GM18508 (cell line): ENCODE measurements around the gene RHOJ.
"Not testable (repeated sequence)": the region's sequence is repeated elsewhere in the genome, so short reads cannot be mapped to it uniquely, and the experiment has no call there.

Experiments
- ATAC-seq: cut with Tn5 transposase; IDR thresholded peaks from one replicate; pipeline ENCODE4 v1.9.1; 2021; ENCODE audit warnings: moderate number of reproducible peaks; ENCODE audit not compliant: insufficient read depth, unreplicated experiment

The RHOJ gene

GRCh38 chr14:63290741-63291430 is 86.6 kb downstream of the RHOJ start:
- no peak for ATAC-seq

GRCh38 chr14:63292805-63293204 is 88.6 kb downstream of the RHOJ start:
- no peak for ATAC-seq

- ATAC-seq = no peak
These were observed 91.0 kb downstream of the RHOJ start for GRCh38 chr14:63295231-63295685.

GRCh38 chr14:63296060-63296563 is 91.9 kb downstream of the RHOJ start:
- ATAC-seq = no peak

GRCh38 chr14:63297372-63298063 is 93.3 kb downstream of the RHOJ start:
- no peak for ATAC-seq

GRCh38 chr14:63299351-63300110 is 95.3 kb downstream of the RHOJ start:
- no peak for ATAC-seq

- ATAC-seq = no peak
These were observed 96.6 kb downstream of the RHOJ start for GRCh38 chr14:63300854-63301253.

GRCh38 chr14:63301891-63302534 is 97.8 kb downstream of the RHOJ start:
- no peak for ATAC-seq

GRCh38 chr14:63304429-63304828 is 100.2 kb downstream of the RHOJ start:
- not testable (repeated sequence) for ATAC-seq

- ATAC-seq = no peak
These were observed 104.6 kb downstream of the RHOJ start for GRCh38 chr14:63308723-63309317.

- no peak for ATAC-seq
These were observed 114.6 kb downstream of the RHOJ start, which contains the start of gene GPHB5 for GRCh38 chr14:63318835-63319234. TSS of gene GPHB5 (minus strand) at chr14:63318935. CDS start at chr14:63317849, 1,086 bp downstream.

GRCh38 chr14:63322472-63322871 is 118.2 kb downstream of the RHOJ start:
- ATAC-seq = no peak

GRCh38 chr14:63322897-63323573 is 118.8 kb downstream of the RHOJ start:
- ATAC-seq = no peak

- ATAC-seq = no peak
These were observed 122.6 kb downstream of the RHOJ start for GRCh38 chr14:63326840-63327239.

- ATAC-seq = no peak
These were observed 124.8 kb downstream of the RHOJ start for GRCh38 chr14:63328787-63329737.

GRCh38 chr14:63342371-63342770 is 138.1 kb downstream of the RHOJ start:
- ATAC-seq = no peak
